Mammary epithelial cell (primary cell): ENCODE data around the gene KCNQ5.

Source experiments
- CTCF ChIP-seq, 2 donors: IDR thresholded peaks in 1 of 2; conservative IDR thresholded peaks in 1 of 2; 2 replicates each; pipeline ENCODE4 v1.5.1; 2011 to 2012; ENCODE audit warnings: inconsistent platforms in 2 of 2, low read length in 2 of 2, mild to moderate bottlenecking in 2 of 2, control low read depth in 1 of 2, low read depth in 1 of 2; ENCODE audit not compliant: insufficient read depth in 1 of 2; ENCODE audit errors: extremely low read depth in 1 of 2
- EZH2 ChIP-seq: IDR thresholded peaks from 2 replicates; pipeline ENCODE4 v1.6.1; 2012; ENCODE audit warnings: low read length, inconsistent platforms, borderline replicate concordance

GRCh38 chr6:73079978-73080377 lies 458.1 kb downstream of the KCNQ5 start:
- TF ChIP-seq CTCF (conservative IDR thresholded peaks at IDR 0.05 in 1 of 2, IDR thresholded peaks at IDR 0.05 in 1 of 2; ENCODE audit: extremely low read depth in 1 of 2, insufficient read depth in 1 of 2, low read depth in 1 of 2, low read length in 2 of 2) (no peak), EZH2 (no peak)
